IPS DF 6.9 (cell line): ENCODE data around the gene CCRL2.

Source experiments
- DNase-seq: peaks from one replicate; pipeline ENCODE4 v3.0.0-alpha.2; 2013; ENCODE audit warnings: low read depth, low spot score
- H3K27ac ChIP-seq: one replicate; pipeline ENCODE4 v1.5.1; 2013; ENCODE audit warnings: low read length, control low read depth
- H3K27me3 ChIP-seq: 2 replicates; pipeline ENCODE4 v1.6.1; 2013; ENCODE audit warnings: mild to moderate bottlenecking, low read length; ENCODE audit not compliant: control insufficient read depth, insufficient read depth
- H3K36me3 ChIP-seq: 2 replicates; pipeline ENCODE4 v1.6.1; 2013; ENCODE audit warnings: low read length; ENCODE audit not compliant: control insufficient read depth, insufficient read depth
- H3K4me1 ChIP-seq: 2 replicates; pipeline ENCODE4 v1.6.1; 2013; ENCODE audit warnings: low read length; ENCODE audit not compliant: control insufficient read depth, insufficient read depth
- H3K4me3 ChIP-seq: 2 replicates; pipeline ENCODE4 v1.5.1; 2013; ENCODE audit warnings: mild to moderate bottlenecking, low read length
- H3K9me3 ChIP-seq: 2 replicates; pipeline ENCODE4 v1.6.1; 2013; ENCODE audit warnings: low read length, inconsistent platforms; ENCODE audit not compliant: control insufficient read depth, insufficient read depth
- WGBS: extraction: QIAGEN DNeasy Blood & Tissue Kit; methylation state at CpG from one replicate; pipeline ENCODE4 v1.1.7; 2013; ENCODE audit warnings: mixed read lengths, missing lambda C conversion rate; ENCODE audit not compliant: insufficient read length, insufficient coverage; 5-methylcytosine and 5-hydroxymethylcytosine counted together

The CCRL2 gene

DNA sequence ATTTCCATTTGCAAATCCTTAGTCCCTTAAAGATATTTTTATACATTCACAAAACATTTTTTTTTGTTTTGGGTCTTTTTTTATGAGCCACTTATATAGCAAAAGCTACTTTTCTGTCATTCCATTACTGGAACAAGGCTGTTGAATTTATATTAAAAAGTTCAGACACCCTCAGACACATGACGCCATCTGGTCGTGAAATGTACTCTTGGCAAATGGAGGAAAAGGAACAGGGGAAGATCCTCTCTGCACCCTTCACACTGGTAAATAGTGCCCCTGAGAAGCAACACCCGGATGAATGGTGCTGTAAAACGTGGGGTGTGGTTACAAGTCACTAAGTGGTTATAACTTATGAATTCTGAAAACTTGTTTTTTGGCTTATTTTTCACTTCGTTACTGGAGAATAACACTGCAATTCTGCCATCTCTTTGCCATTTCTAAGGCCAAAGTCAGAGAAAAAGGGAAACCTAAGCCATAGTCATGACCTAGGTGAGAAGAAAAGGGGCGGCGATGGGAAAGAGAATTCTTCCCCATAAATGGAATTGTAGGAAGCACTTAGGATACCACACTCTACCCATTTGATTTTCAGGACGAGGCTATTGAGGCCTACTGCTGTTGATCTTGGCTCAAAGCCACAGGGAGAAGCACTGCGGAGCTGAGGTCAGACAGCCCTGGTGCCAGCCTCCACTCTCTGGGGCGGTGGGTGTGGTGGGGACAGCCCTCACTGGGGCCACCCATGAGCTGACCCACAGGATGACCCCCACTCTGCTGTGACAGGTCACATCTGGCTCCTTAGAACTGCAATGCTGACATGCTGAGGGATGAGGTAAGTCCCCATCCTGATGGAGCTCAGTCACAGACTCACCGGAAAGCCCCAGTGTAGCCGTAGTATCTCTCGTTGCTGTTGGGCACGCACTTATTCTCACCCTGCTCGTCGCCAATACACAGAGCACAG is 35.8 kb downstream of the CCRL2 start:
- Histone ChIP-seq H3K27ac (no peak overlapping the region), H3K9me3 (no peaks in the 10 kb centered on the region), H3K4me3 (no peak overlapping the region), H3K36me3 (no peaks in the 10 kb centered on the region), H3K4me1 (no peaks in the 10 kb centered on the region), H3K27me3 (no peaks in the 10 kb centered on the region)
- WGBS, result no CpG with 5 or more reads among the region's 16 CpGs
- DNase-seq, result no peak

DNA sequence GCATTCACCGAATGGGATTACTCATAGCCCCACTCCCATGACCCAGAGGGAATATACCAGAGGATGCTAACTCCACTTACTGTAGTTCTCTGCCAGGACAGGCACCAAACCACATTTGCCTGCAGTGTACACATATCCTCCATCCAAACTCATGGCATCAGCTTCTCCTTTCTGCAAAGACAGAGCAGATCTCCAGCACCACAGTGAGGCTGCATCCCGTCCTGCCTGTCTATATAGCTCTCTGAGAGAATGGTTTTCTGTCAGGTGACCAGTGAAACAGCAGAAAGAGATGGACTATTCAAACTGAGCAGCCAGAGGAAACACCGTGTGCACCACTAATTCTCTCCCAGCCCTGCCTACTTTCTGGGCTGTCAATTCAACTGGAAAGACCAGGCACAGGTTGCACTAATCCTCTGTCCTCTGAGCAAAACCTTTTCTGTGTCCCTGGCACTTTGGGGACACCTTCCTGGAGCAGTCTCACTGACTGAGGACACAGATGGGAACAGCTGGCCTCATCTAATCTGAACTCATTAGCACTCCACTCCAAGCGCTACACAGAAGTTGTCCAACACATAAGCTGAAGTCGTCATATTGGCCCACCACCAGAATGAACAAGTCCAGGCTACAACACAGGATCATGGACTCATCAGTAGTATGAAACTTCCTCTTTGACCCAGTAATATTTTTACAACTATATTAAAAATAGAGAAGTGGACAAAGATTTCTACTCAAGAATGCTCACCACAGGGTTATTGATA is 40.3 kb downstream of the CCRL2 start:
- WGBS, result no CpG with 5 or more reads among the region's 5 CpGs
- Histone ChIP-seq H3K36me3 (no peaks in the 10 kb centered on the region), H3K9me3 (no peaks in the 10 kb centered on the region), H3K27ac (no peak overlapping the region), H3K4me3 (no peak overlapping the region), H3K4me1 (no peaks in the 10 kb centered on the region), H3K27me3 (no peaks in the 10 kb centered on the region)
- DNase-seq, result no peak

DNA sequence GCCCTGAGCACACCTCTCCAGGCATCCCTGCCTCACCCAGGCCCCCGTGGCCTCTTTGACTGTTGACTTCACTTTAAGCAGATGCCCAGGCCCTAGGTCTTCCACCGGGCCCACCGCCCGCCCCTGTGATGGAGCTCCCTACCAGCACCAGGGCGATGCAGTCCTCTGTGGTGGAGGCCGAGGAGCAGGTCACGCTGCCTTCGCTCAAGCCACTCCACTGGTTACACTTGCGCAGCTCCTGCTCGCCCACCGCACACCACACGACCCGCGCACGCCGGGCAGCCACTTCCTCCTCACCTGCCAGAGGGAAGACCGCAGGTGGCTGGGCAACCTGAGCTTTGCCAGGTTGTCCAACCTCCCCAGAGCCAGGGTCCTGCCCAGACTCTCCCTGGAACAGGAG is 41.7 kb downstream of the CCRL2 start:
- no peak for DNase-seq
- Histone ChIP-seq H3K27me3 (no peaks in the 10 kb centered on the region), H3K36me3 (no peaks in the 10 kb centered on the region), H3K9me3 (no peaks in the 10 kb centered on the region), H3K4me3 (no peak overlapping the region), H3K27ac (no peak overlapping the region), H3K4me1 (no peaks in the 10 kb centered on the region)
- no CpG with 5 or more reads among the region's 17 CpGs for WGBS

DNA sequence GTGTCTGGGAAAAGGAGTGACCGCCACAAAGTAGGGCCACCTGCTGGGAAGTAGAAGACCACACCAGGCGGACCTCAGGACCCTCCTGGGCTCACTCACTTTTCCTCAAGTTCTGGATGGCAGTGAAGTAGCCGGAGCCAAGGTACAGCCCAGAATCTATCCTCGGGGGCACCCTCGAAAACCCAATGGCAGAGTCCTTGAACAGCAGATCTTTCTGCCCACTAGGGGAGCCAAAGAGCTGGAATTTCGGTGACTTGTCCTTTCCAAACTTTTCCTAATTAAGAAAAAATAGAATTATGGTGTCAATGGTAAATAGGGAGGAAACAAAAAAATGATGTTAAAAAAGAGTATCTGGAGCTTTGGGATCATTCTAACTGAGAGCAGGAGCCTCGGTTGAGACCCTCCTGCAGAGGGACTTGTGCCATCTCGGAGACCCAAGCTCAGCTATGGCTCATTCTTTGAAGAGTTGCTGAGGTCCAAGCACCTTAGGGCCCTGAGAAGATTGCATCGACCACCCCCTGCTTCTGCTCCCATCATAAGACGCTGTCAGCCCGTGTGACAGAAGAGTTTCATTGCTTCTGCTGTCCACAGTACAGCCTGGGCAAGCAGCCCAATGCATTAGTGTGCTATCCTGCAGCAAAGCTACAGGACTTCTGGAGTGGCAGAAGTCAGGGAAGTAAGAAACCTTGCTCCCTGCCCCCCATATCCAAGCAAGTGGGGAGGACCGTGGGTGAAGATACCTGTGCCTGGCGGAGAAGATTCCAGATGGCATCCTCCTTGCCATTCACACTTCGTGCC is 42.9 kb downstream of the CCRL2 start:
- no peaks in the 10 kb centered on the region for H3K9me3 ChIP-seq
- no peaks in the 10 kb centered on the region for H3K36me3 ChIP-seq
- no peaks in the 10 kb centered on the region for H3K27me3 ChIP-seq
- no peak for DNase-seq
- no peak overlapping the region for H3K27ac ChIP-seq
- no CpG with 5 or more reads among the region's 14 CpGs for WGBS
- no peaks in the 10 kb centered on the region for H3K4me1 ChIP-seq
- H3K4me3 ChIP-seq, result no peak overlapping the region

DNA sequence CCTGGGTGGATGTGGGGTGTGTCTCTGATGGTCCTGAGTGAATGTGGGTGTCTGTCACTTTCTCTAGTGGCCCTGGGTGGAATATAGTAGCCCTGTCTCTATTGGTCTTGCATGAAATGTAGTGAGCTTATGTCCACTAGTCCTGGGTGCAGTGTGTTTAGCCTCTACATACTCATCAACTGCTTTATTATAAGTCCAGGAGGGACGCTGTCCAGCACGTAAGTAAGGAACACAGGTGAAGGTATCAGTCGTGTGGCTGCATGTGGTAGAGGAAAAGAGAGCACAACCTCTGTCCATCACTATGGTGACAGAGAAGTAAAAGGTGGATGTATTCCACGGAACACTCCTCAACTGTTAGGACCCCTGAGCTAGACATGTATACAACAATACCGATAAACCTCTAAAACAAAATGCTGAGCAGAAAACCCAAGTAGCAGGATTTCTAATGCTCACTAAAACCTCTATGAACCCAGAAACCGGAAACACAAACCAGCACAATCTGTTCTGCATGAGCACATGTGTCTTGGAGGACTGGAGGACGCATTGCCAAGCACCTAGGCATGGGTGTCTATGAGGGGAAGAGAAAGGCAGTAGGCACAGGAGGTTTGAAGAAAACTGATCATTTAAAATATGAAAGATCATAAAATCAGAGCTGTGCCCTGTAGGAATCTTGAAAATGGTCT is 46.6 kb downstream of the CCRL2 start:
- H3K27ac ChIP-seq, result no peak overlapping the region
- no peaks in the 10 kb centered on the region for H3K27me3 ChIP-seq

DNA sequence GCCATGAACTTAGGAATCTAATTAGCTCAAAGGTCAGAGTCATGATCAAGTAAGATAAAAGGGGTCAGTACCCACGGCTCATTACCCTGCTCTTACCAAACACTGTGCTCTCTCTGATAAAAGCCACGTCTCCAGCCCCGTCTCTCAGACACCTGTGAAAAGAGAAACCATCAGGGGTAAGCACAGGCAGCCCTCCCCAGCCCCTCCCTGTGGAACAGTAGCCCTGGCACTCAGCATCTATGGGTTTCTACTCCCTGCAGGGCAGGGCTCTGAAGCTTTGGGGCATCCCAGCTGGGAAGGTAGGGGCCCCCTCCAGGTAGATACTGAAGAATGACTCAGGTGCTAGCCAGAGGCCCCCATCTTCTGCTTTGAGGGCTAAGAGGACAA is 47.1 kb downstream of the CCRL2 start:
- Histone ChIP-seq H3K4me3 (no peak overlapping the region), H3K27ac (no peak overlapping the region), H3K9me3 (no peaks in the 10 kb centered on the region), H3K4me1 (no peaks in the 10 kb centered on the region), H3K27me3 (no peaks in the 10 kb centered on the region), H3K36me3 (no peaks in the 10 kb centered on the region)
- no peak for DNase-seq
- no CpG with 5 or more reads among the region's 3 CpGs for WGBS

More for the DNA sequence above, 46.6 kb downstream of the CCRL2 start:
- Histone ChIP-seq H3K9me3 (no peaks in the 10 kb centered on the region), H3K36me3 (no peaks in the 10 kb centered on the region), H3K4me1 (no peaks in the 10 kb centered on the region), H3K4me3 (no peak overlapping the region)
- DNase-seq, result no peak
- WGBS, result no CpG with 5 or more reads among the region's 7 CpGs

DNA sequence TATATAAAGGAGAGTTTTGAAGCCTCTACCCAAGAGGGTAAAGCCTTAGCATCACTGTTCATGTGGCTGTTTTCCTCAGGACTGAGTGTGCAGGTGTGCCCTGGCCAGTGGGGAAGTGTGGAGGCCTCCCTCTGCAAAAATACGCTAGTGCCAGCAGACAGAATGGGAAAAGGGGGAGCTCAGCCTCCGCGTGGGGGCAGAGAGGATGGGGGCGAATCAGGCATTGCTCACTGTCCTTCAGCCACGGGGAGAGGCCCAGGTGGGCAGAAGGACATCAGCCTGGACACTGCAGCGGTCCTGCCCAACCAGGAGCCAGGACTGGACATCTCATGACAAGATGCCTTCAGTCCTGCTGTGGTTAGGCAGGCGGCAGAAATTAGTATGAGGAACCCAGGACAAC is 47.5 kb downstream of the CCRL2 start:
- no peak overlapping the region for H3K27ac ChIP-seq
- no CpG with 5 or more reads among the region's 7 CpGs for WGBS
- H3K4me1 ChIP-seq, result no peaks in the 10 kb centered on the region
- H3K36me3 ChIP-seq, result no peaks in the 10 kb centered on the region
- no peak overlapping the region for H3K4me3 ChIP-seq
- no peaks in the 10 kb centered on the region for H3K27me3 ChIP-seq
- no peaks in the 10 kb centered on the region for H3K9me3 ChIP-seq
- DNase-seq, result no peak

DNA sequence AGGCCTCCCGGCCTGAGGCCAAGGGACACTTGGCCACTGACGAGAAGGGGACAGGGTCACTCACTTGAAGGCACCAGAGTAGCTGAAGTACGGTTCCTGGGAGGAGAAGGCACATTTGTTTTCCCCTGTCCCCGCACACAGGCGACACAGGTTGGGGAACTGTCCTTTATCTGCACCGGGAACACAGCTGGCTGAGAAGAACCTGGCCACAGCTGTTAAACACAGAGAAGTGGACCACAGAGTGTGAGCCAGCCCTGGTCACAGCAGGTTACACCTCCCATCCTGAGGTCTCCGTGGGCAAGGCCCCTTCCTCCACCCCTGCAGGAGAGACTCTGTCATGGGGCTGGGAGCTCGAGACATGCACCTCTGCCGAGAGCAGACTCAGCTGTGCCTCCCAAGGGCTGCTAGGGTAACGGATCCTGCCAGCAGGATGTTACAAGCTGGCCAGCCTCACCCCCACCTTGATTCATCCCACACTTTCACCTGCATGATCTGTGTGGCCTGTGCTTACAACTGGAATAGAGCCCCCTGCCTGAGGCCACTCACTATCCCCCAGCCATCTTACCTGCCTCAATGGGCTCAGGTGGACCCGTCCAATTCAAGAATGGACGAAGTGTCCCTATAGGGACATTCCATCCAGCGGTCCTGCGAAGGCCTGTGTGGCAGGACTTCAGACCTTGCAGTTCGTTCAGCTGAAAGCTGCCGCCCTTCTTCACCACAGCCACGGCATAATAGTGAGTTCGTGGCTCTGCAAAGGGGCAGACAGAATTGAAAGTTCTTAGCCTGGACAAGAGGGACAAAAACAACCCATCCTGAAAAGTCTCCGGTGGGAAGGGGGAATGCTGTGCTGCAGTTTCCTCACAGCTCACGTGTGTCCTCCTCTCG is 48.4 kb downstream of the CCRL2 start:
- WGBS, result no CpG with 5 or more reads among the region's 21 CpGs
- Histone ChIP-seq H3K4me1 (no peaks in the 10 kb centered on the region), H3K36me3 (no peaks in the 10 kb centered on the region), H3K27ac (no peak overlapping the region), H3K27me3 (no peaks in the 10 kb centered on the region), H3K9me3 (no peaks in the 10 kb centered on the region), H3K4me3 (no peak overlapping the region)
- no peak for DNase-seq

DNA sequence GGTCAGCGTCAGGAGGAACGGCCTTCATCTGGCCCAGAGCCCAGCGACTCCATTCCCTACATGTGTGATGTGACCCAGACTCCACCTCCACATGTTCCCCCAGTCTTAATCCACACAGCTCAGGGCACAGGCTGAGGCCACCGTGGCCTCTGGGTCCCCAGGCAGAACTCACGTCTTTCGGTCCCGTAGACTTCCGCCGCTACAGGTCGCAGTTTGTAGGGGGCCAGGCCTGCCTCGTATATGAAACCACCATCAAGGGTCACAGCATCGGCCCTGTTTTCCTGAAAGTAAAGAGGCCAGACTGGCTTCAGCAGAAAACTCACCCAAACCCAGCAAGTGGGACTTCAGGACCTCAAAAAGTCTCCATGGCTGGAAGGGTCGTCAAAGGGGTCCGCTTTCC is 49.1 kb downstream of the CCRL2 start:
- no CpG with 5 or more reads among the region's 14 CpGs for WGBS
- DNase-seq, result no peak
- Histone ChIP-seq H3K27ac (no peak overlapping the region), H3K36me3 (no peaks in the 10 kb centered on the region), H3K4me1 (no peaks in the 10 kb centered on the region), H3K27me3 (no peaks in the 10 kb centered on the region), H3K9me3 (no peaks in the 10 kb centered on the region), H3K4me3 (no peak overlapping the region)
